PC-3 (cell line): ENCODE measurements around the gene FOXO1. TPM values are rescaled to one million over a fixed set of nuclear protein-coding genes. Genes with fewer than 3 reads are reported as not detected.

Experiments
- ATAC-seq: fragments of 200-7000 bp; cut with Tn5 transposase; 2 replicates; pipeline ENCODE4 v1.9.1; 2020; ENCODE audit warnings: mild to moderate bottlenecking, moderate library complexity
- BruUV-seq: library from RNA; stranded (reverse); fragments of 400-500 nt; replicated peaks from 2 replicates; lab custom pipeline; 2021; lab: Mats Ljungman, UMichigan
- CTCF ChIA-PET: fragments of 300-600 bp; sonication (Branson Sonifier 250); formaldehyde crosslinking; loops from one replicate; lab custom pipeline; 2022; ENCODE audit warnings: antibody characterized with exemption; lab: Charles Lee
- POLR2A ChIA-PET: fragments of 300-600 bp; sonication (Branson Sonifier 250); formaldehyde crosslinking; loops from one replicate; lab custom pipeline; 2022; ENCODE audit warnings: antibody characterized with exemption; ENCODE audit not compliant: unreplicated experiment; lab: Charles Lee
- DNase-seq: peaks from one replicate; pipeline ENCODE4 v3.0.0-alpha.2; 2015
- H2AFZ ChIP-seq: fragments of 300-600 bp; sonication (generic); 2 replicates; pipeline ENCODE4 v1.6.0; 2016; ENCODE audit warnings: antibody characterized with exemption, low read length
- H3F3A ChIP-seq: fragments of 300-600 bp; sonication (generic); one replicate; pipeline ENCODE4 v1.6.0; 2017; ENCODE audit warnings: antibody characterized with exemption, low read length, control low read depth, mild to moderate bottlenecking; ENCODE audit not compliant: unreplicated experiment
- H3K27ac ChIP-seq: fragments of 300-600 bp; sonication (generic); 2 replicates; pipeline ENCODE4 v1.5.1; 2016; ENCODE audit warnings: mild to moderate bottlenecking, low read length
- H3K27me3 ChIP-seq: fragments of 300-600 bp; sonication (generic); 2 replicates; pipeline ENCODE4 v1.6.1; 2016; ENCODE audit warnings: low read length, mixed read lengths
- H3K36me3 ChIP-seq: fragments of 300-600 bp; sonication (generic); 2 replicates; pipeline ENCODE4 v1.6.1; 2016; ENCODE audit warnings: low read depth, mixed run types, low read length, mixed read lengths
- H3K4me1 ChIP-seq: fragments of 300-600 bp; sonication (generic); 2 replicates; pipeline ENCODE4 v1.5.1; 2016; ENCODE audit warnings: low read length; ENCODE audit not compliant: insufficient read depth
- H3K4me2 ChIP-seq: fragments of 300-600 bp; sonication (generic); 2 replicates; pipeline ENCODE4 v1.6.0; 2016; ENCODE audit warnings: low read length
- H3K4me3 ChIP-seq: fragments of 300-600 bp; sonication (generic); 2 replicates; pipeline ENCODE4 v1.5.1; 2016; ENCODE audit warnings: mild to moderate bottlenecking, low read length, mixed read lengths
- H3K79me2 ChIP-seq: fragments of 300-600 bp; sonication (generic); 2 replicates; pipeline ENCODE4 v1.6.1; 2017; ENCODE audit warnings: low read length, mixed read lengths
- H3K9ac ChIP-seq: fragments of 300-600 bp; sonication (generic); 2 replicates; pipeline ENCODE4 v1.6.0; 2016; ENCODE audit warnings: mild to moderate bottlenecking, low read length
- H3K9me2 ChIP-seq: fragments of 300-600 bp; sonication (generic); replicated peaks from 2 replicates; pipeline ENCODE4 v1.6.1; 2016; ENCODE audit warnings: mixed run types, low read length, mixed read lengths
- H3K9me3 ChIP-seq: fragments of 300-600 bp; sonication (generic); 2 replicates; pipeline ENCODE4 v1.6.1; 2016; ENCODE audit warnings: low read length, mixed read lengths
- H4K20me1 ChIP-seq: fragments of 300-600 bp; sonication (generic); 2 replicates; pipeline ENCODE4 v1.6.1; 2016; ENCODE audit warnings: low read length, mixed read lengths
- EZH2 ChIP-seq: fragments of 300-600 bp; sonication (generic); IDR thresholded peaks from one replicate; pipeline ENCODE4 v1.6.1; 2017; ENCODE audit warnings: antibody characterized with exemption, mild to moderate bottlenecking, low read length; ENCODE audit not compliant: unreplicated experiment
- EZH2phosphoT487 ChIP-seq: fragments of 300-600 bp; sonication (generic); IDR thresholded peaks from 2 replicates; pipeline ENCODE4 v1.6.1; 2018; ENCODE audit warnings: mild to moderate bottlenecking, antibody characterized with exemption, low read length, borderline replicate concordance
- intact Hi-C: fragments of 100-400 bp; cut with micrococcal nuclease; formaldehyde crosslinking; loops from 2 replicates; pipeline ENCODE4 v1.9.0; 2023
- total RNA-seq: library from RNA; depleted of rRNA; stranded (reverse); fragments of >200 nt; gene quantifications from 2 replicates; pipeline ENCODE4 v1.2.3, GENCODE V29; 2014
- TF ChIP-seq, protein P1 (sequence below): fragments of 300-600 bp; sonication (generic); conservative IDR thresholded peaks from 2 replicates; pipeline ENCODE4 v1.5.1; 2017; ENCODE audit warnings: antibody characterized with exemption, low read depth, mild to moderate bottlenecking, low read length

Gene FOXO1
- total RNA-seq, 1 experiment from 2014 or later, result 2.7 TPM

DNA sequence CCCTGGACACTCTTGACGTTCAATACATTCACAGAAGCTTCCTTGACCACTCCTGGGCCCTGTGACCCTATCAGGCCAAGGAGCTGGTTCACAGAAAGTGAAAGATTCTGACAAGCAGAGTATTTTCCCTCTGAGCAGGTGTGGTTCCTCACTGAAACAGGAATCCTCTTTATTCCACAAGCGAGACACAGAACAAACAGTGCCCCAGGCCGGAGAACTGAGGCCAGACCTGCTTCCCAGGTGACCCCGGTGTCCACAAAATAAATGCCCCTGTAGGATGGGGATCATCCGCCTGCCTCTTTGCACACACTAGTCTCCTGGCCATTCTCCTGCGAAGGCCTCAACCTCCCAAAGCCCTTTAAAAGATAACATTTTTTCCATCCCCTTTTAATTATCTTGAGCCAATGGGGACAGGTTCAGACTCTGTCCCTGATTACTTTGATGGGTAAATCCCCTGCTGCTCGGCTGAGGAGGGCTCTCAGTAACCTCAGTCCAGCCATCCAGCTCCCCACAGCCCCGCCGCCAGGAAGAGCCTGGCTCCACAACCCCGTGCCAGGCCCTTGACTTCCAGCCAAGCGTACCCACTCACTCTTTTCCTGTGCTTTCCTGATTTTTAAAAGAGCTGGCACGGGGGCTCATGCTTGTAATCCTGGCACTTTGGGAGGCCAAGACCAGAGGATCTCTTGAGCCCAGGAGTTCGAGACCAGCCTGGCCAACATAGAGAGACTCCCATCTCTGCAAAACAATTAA is 129.1 kb downstream of the FOXO1 start:
- DNase-seq (no peak), ATAC-seq (no peak)
- H3F3A ChIP-seq, result no peaks in the 10 kb centered on the region
- H2AFZ ChIP-seq, result no peak overlapping the region
- no peak overlapping the region for H3K27ac ChIP-seq
- H3K9me2 ChIP-seq, result no peaks in the 10 kb centered on the region
- H3K9me3 ChIP-seq, result no peaks in the 10 kb centered on the region
- H3K27me3 ChIP-seq, result no peaks in the 10 kb centered on the region
- no peaks in the 10 kb centered on the region for H3K36me3 ChIP-seq
- ChIA-PET POLR2A (no interaction called here), CTCF (no interaction called here)
- H4K20me1 ChIP-seq, result no peaks in the 10 kb centered on the region
- TF ChIP-seq EZH2phosphoT487 (no peak), EZH2 (no peak)
- TF ChIP-seq, protein P1, sequence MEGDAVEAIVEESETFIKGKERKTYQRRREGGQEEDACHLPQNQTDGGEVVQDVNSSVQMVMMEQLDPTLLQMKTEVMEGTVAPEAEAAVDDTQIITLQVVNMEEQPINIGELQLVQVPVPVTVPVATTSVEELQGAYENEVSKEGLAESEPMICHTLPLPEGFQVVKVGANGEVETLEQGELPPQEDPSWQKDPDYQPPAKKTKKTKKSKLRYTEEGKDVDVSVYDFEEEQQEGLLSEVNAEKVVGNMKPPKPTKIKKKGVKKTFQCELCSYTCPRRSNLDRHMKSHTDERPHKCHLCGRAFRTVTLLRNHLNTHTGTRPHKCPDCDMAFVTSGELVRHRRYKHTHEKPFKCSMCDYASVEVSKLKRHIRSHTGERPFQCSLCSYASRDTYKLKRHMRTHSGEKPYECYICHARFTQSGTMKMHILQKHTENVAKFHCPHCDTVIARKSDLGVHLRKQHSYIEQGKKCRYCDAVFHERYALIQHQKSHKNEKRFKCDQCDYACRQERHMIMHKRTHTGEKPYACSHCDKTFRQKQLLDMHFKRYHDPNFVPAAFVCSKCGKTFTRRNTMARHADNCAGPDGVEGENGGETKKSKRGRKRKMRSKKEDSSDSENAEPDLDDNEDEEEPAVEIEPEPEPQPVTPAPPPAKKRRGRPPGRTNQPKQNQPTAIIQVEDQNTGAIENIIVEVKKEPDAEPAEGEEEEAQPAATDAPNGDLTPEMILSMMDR, result no peak
- H3K4me2 ChIP-seq, result no peak overlapping the region
- H3K4me1 ChIP-seq, result peaks cover 17% of the 10 kb centered on the region
- no peak overlapping the region for H3K4me3 ChIP-seq
- BruUV-seq, result no TSS peak
- H3K9ac ChIP-seq, result no peak overlapping the region
- H3K79me2 ChIP-seq, result no peaks in the 10 kb centered on the region
- intact Hi-C loops, result no loop called here

DNA sequence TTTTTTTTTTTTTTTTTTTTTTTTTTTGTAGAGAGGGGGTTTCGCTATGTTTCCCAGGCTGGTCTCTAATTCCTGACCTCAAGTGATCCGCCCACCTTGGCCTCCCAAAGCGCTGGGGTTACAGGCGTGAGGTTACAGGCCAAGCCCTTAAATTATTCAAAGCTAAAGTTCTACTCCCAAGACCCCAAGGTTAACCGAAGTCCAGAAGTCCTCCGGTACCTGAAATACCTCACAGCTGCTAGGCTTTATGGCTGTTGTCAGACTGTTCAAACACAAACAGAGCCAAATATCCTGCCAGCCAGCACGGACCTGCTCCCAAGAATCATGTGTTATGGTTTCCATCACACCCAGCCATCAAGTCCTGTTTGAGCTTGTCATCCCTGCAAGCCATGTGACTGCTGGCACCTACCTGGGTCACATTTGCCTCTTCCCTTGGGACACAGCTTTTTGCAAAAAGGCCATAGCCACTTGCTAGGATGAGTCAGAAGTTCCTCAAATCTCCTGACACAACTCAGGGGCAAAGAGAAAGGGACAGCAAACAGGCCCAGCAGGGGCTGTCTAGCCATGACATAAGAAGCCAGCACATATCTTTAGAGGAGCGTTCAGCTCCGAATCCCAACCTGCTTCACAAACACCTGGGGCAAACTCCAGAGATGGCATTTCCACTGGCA is 129.9 kb downstream of the FOXO1 start:
- H3F3A ChIP-seq, result no peaks in the 10 kb centered on the region
- H3K9ac ChIP-seq, result no peak overlapping the region
- H2AFZ ChIP-seq, result no peak overlapping the region
- no peak for ATAC-seq
- no peak overlapping the region for H3K4me2 ChIP-seq
- BruUV-seq, result no TSS peak
- TF ChIP-seq EZH2, result no peak
- TF ChIP-seq, protein P1, result no peak
- no peak for TF ChIP-seq EZH2phosphoT487
- no peaks in the 10 kb centered on the region for H3K79me2 ChIP-seq
- H4K20me1 ChIP-seq, result no peaks in the 10 kb centered on the region
- ChIA-PET POLR2A (interaction anchor here (0.6 kb wide), 1 partner anchor 86 kb away, joined by 3 read pairs; no protein-coding TSS in a partner anchor), CTCF (no interaction called here)
- intact Hi-C loops, result no loop called here
- H3K27me3 ChIP-seq, result no peaks in the 10 kb centered on the region
- no peaks in the 10 kb centered on the region for H3K9me3 ChIP-seq
- H3K4me1 ChIP-seq, result peaks cover 17% of the 10 kb centered on the region
- peak; percentile 12 for DNase-seq
- H3K27ac ChIP-seq, result no peak overlapping the region
- H3K4me3 ChIP-seq, result no peak overlapping the region
- no peaks in the 10 kb centered on the region for H3K9me2 ChIP-seq
- H3K36me3 ChIP-seq, result no peaks in the 10 kb centered on the region
